Tibial artery (tissue), 4 donors: ENCODE results near the gene ATP6V0D1.

Experiments
- DNase-seq, 2 donors: peaks; one replicate each; pipeline ENCODE4 v3.0.0-alpha.2; 2019
- H3K27ac ChIP-seq, 2 donors: fragments of 200-600 bp; sonication (generic) in 1 of 2; 1 replicate in 1 of 2; 2 replicates in 1 of 2; pipeline ENCODE4 v1.5.1; 2018 to 2019; ENCODE audit warnings: mild to moderate bottlenecking in 1 of 2
- H3K27me3 ChIP-seq, 2 donors: fragments of 200-600 bp; sonication (generic) in 1 of 2; one replicate each; pipeline versions ENCODE4 v1.5.1 to v1.6.0; 2016 to 2019
- H3K36me3 ChIP-seq, 3 donors: fragments of 200-600 bp; sonication (generic) in 2 of 3; one replicate each; pipeline ENCODE4 v1.5.1; 2016 to 2019; ENCODE audit warnings: mild to moderate bottlenecking in 2 of 3
- H3K4me1 ChIP-seq, 4 donors: fragments of 200-600 bp; sonication (generic) in 2 of 4; 1 replicate in 3 of 4; 2 replicates in 1 of 4; pipeline ENCODE4 v1.5.1; 2016 to 2019
- H3K4me3 ChIP-seq, 2 donors: fragments of 200-600 bp; sonication (generic) in 1 of 2; 1 replicate in 1 of 2; 2 replicates in 1 of 2; pipeline ENCODE4 v1.5.1; 2018 to 2019; ENCODE audit warnings: mild to moderate bottlenecking in 2 of 2
- H3K9me3 ChIP-seq, 3 donors: fragments of 200-600 bp; sonication (generic) in 1 of 3; one replicate each; pipeline ENCODE4 v1.5.1; 2016 to 2019
- CTCF ChIP-seq, 2 experiments: fragments of 200-600 bp in 1 of 2; fragments of 450-650 bp in 1 of 2; IDR thresholded peaks; one replicate each; pipeline ENCODE4 v1.5.1; 2017 to 2019; ENCODE audit warnings: antibody characterized with exemption in 2 of 2, mild to moderate bottlenecking in 1 of 2, moderate library complexity in 1 of 2
- intact Hi-C: fragments of 100-400 bp; cut with DNase I; formaldehyde crosslinking; loops from one replicate; pipeline ENCODE4 v1.15.0; 2023; ENCODE audit warnings: low total_unique reads

The ATP6V0D1 gene

GRCh38 chr16:67430504-67430976 lies 50.4 kb downstream of the ATP6V0D1 start:
- peaks cover 0 to 44% of the 10 kb centered on the region in 2 donors for H3K27me3 ChIP-seq
- H3K27ac ChIP-seq = peak overlapping the region in 1 of 2 donors; percentile 20
- DNase-seq = no peak
- H3K4me1 ChIP-seq = peaks cover 6 to 36% (median 14%) of the 10 kb centered on the region in 4 donors
- no peak for TF ChIP-seq CTCF (IDR thresholded peaks at IDR 0.05)
- H3K4me3 ChIP-seq = peak overlapping the region; percentile 44 to 56
- intact Hi-C loops = no loop called here
- H3K9me3 ChIP-seq = no peaks in the 10 kb centered on the region
- H3K36me3 ChIP-seq = peaks cover 0 to 3% (median 0%) of the 10 kb centered on the region in 3 donors

- DNase-seq = no peak
- Histone ChIP-seq H3K9me3 (no peaks in the 10 kb centered on the region), H3K4me3 (peak overlapping the region; percentile 44 to 56), H3K27ac (no peak overlapping the region), H3K36me3 (no peaks in the 10 kb centered on the region), H3K27me3 (peaks cover 0 to 48% of the 10 kb centered on the region in 2 donors), H3K4me1 (peaks cover 6 to 36% (median 14%) of the 10 kb centered on the region in 4 donors)
- intact Hi-C loops = loop anchor here (5.0 kb wide), 2 partner anchors 32 to 658 kb away; no protein-coding TSS in a partner anchor
- TF ChIP-seq CTCF (IDR thresholded peaks at IDR 0.05) = no peak
Observed at GRCh38 chr16:67429799-67430503, 51.0 kb downstream of the ATP6V0D1 start.

- Histone ChIP-seq H3K27ac (no peak overlapping the region), H3K4me1 (peaks cover 6 to 36% (median 14%) of the 10 kb centered on the region in 4 donors), H3K36me3 (no peaks in the 10 kb centered on the region), H3K9me3 (no peaks in the 10 kb centered on the region), H3K4me3 (no peak overlapping the region), H3K27me3 (peaks cover 0 to 56% of the 10 kb centered on the region in 2 donors)
- intact Hi-C loops = loop anchor here (5.0 kb wide), 2 partner anchors 33 to 657 kb away; no protein-coding TSS in a partner anchor
- no peak for DNase-seq
- no peak for TF ChIP-seq CTCF (IDR thresholded peaks at IDR 0.05)
Observed at GRCh38 chr16:67429053-67429798, 51.7 kb downstream of the ATP6V0D1 start.

DNA sequence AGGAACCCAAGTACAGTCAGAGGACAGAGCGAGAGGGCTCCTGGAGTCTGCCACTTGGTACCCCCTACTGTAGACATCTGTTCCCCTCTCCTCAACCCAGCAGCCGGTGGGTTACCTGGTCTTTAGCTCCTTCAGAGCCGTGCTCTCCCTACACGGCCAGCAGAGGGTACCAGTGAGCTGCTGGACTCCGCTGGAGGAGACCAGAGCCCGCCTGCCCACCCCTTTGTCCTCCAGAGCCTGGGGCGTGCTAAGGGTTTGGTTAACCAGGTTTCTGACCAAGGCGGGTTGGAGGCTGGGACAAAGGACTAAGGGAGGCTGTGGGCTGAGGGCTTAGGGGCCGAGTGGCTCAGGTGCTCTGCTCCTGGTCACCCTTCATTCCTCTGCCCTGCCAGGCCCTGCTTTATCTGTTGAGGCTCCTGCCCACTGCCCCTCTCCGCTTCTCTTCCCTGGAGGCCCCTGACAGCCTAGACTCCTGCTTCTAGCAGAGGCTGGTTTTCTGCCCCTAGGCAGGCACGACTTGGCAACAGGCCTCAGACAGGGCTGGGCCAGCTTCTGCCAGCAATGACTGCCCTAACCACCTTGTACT lies 52.7 kb downstream of the ATP6V0D1 start:
- TF ChIP-seq CTCF (IDR thresholded peaks at IDR 0.05) = peak; percentile 66 to 72
- Histone ChIP-seq H3K27me3 (peaks cover 0 to 60% of the 10 kb centered on the region in 2 donors), H3K4me1 (peaks cover 6 to 36% (median 14%) of the 10 kb centered on the region in 4 donors), H3K36me3 (no peaks in the 10 kb centered on the region), H3K27ac (no peak overlapping the region), H3K4me3 (no peak overlapping the region), H3K9me3 (no peaks in the 10 kb centered on the region)
- peak in 1 of 2 donors; percentile 50 for DNase-seq
- intact Hi-C loops = loop anchor here (5.0 kb wide), 2 partner anchors 34 to 656 kb away; no protein-coding TSS in a partner anchor

DNA sequence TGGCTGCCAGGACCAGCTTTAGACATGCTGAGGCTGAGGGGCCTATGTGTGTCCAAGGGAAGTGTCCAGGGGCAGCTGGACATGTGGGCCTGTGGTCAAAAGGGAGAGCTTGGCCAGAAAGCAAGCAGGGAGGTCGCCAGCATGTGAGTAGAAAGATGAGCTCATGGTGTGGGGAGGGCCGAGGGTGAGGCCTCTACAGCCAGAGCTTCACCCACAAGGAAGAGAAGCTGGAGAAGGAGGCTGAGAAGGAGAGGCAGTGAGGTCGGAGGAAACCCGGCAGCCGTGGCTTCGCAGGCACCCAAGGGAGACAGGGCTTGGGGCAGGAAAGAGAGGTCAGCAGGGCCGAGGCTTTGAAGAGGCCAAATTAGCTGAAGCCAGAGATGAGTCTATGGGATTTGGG lies 54.0 kb downstream of the ATP6V0D1 start:
- intact Hi-C loops = loop anchor here (5.0 kb wide), 2 partner anchors 35 to 655 kb away; no protein-coding TSS in a partner anchor
- no peak for DNase-seq
- Histone ChIP-seq H3K36me3 (no peaks in the 10 kb centered on the region), H3K9me3 (no peaks in the 10 kb centered on the region), H3K4me3 (no peak overlapping the region), H3K27ac (no peak overlapping the region), H3K27me3 (peaks cover 0 to 60% of the 10 kb centered on the region in 2 donors), H3K4me1 (peaks cover 6 to 34% (median 14%) of the 10 kb centered on the region in 4 donors)
- no peak for TF ChIP-seq CTCF (IDR thresholded peaks at IDR 0.05)
